Inflammatory macrophage (primary cell): ENCODE data around the gene ARHGAP5.

Experiments
- DNase-seq, 2 donors: peaks; one replicate each; pipeline ENCODE4 v3.0.0-alpha.2; 2020 to 2022
- total RNA-seq, 18 experiments: gene quantifications; one replicate each; lab custom pipeline; 2026; ENCODE audit warnings: mixed read lengths in 6 of 18, inconsistent platforms in 2 of 18; lab: John Stamatoyannopoulos, UW

The ARHGAP5 gene, protein sequence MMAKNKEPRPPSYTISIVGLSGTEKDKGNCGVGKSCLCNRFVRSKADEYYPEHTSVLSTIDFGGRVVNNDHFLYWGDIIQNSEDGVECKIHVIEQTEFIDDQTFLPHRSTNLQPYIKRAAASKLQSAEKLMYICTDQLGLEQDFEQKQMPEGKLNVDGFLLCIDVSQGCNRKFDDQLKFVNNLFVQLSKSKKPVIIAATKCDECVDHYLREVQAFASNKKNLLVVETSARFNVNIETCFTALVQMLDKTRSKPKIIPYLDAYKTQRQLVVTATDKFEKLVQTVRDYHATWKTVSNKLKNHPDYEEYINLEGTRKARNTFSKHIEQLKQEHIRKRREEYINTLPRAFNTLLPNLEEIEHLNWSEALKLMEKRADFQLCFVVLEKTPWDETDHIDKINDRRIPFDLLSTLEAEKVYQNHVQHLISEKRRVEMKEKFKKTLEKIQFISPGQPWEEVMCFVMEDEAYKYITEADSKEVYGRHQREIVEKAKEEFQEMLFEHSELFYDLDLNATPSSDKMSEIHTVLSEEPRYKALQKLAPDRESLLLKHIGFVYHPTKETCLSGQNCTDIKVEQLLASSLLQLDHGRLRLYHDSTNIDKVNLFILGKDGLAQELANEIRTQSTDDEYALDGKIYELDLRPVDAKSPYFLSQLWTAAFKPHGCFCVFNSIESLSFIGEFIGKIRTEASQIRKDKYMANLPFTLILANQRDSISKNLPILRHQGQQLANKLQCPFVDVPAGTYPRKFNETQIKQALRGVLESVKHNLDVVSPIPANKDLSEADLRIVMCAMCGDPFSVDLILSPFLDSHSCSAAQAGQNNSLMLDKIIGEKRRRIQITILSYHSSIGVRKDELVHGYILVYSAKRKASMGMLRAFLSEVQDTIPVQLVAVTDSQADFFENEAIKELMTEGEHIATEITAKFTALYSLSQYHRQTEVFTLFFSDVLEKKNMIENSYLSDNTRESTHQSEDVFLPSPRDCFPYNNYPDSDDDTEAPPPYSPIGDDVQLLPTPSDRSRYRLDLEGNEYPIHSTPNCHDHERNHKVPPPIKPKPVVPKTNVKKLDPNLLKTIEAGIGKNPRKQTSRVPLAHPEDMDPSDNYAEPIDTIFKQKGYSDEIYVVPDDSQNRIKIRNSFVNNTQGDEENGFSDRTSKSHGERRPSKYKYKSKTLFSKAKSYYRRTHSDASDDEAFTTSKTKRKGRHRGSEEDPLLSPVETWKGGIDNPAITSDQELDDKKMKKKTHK (N-terminal part only)
- 31.4 to 84.7 (median 48.3) reads per million in 18 experiments for total RNA-seq

GRCh38 chr14:32077081-32078022 is at the start of gene ARHGAP5:
Gene ARHGAP5, plus strand, starts transcription at chr14:32077304. Its CDS starts 13,366 bp downstream, at chr14:32090670.
- no peak for DNase-seq

- peak in 1 of 2 donors; percentile 3 for DNase-seq
These were observed 48.5 kb upstream of the ARHGAP5 start for GRCh38 chr14:32028599-32028998.

- no peak for DNase-seq
These were observed 43.6 kb upstream of the ARHGAP5 start for GRCh38 chr14:32033543-32033942.

DNA sequence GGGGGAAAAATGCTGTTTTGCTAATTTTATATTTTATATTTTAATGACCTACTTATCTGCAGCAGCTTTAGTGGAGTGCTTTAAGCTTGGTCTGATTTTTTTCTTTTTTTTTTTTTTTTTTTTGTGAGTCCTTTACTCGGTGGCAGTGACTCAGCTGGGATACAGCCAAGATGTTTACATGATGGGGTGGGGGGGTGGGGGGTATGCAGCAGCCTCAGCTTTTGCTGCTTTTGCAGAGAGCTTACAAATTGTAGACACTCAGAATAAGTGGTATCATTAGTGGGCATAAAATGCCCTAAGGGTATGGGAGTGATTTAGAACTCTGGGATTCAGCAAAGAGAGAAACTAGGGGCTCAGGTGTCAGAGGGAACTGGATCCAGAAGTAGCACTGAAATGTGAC is 38.2 kb upstream of the ARHGAP5 start:
- no peak for DNase-seq

DNA sequence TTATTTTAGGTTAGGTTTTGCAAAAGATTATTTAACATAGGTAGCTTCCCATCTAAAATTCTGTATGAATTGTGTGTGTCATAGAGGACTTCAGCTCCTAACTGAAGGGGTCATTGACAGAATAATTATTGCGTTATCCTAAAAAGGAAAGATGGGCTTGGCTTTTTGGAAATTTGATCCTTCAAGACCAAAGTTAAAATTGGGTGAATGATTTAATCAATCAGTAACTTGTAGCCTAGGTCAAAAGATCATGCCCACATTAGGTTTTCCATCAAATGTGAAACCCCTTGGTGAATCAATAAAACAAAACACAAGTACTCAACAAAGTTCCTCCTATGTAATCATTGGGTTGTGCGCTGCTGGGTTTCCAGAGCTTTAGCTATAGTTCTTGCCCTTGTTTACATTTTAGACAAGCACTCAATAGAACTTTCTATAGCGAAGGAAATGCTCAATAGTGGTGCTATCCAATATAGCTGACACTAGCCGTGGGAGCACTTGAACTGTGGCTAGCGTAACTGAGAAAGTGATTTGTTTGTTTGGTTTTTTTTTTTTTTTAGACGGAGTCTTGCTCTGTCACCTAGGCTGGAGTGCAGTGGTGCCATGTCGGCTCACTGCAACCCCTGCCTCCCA is 37.6 kb upstream of the ARHGAP5 start:
- DNase-seq, result no peak

GRCh38 chr14:32043624-32044023 is 33.5 kb upstream of the ARHGAP5 start:
- peak in 1 of 2 donors; percentile 4 for DNase-seq

DNA sequence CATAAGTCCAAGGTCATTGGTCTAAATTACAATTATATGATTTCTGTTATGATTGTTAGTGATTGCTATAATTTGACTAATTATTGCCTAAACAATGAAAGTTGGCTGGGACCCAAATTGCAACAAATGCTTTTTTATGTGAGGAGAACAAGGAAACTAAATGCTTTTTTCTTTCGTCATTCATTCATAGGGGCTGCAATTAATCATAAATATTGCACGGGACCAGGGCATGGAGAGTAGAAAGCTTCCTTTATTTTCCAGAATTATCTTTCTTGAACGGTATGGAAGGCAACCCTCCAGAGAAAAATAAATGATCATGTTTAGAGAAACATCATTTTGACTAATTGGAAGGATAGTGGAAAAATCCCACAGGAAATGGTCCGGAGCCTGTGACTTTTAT is 32.6 kb upstream of the ARHGAP5 start:
- no peak for DNase-seq

GRCh38 chr14:32047791-32048190 is 29.3 kb upstream of the ARHGAP5 start:
- peak in 1 of 2 donors; percentile 2 for DNase-seq

- DNase-seq, result peak in 1 of 2 donors; percentile 56
These were observed 27.6 kb upstream of the ARHGAP5 start for GRCh38 chr14:32049361-32050088.

GRCh38 chr14:32050878-32051277 is 26.2 kb upstream of the ARHGAP5 start:
- no peak for DNase-seq

DNA sequence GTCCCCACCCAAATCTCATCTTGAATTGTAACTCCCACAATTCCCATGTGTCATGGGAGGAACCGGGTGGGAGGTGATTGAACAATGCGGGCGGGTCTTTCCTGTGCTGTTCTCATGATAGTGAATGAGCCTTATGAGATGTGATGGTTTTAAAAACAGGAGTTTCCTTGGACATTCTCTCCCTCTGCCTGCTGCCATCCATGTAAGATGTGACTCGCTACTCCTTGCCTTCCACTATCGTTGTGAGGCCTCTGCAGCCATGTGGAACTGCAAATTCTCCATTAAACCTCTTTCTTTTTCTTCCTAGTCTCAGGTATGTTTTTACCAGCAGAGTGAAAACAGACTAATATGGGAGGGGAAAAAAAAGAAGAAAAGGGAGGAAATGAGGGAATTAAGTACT is 22.6 kb upstream of the ARHGAP5 start:
- DNase-seq, result no peak

- DNase-seq, result no peak
These were observed 21.9 kb upstream of the ARHGAP5 start for GRCh38 chr14:32055175-32055574.

- no peak for DNase-seq
These were observed 17.4 kb upstream of the ARHGAP5 start for GRCh38 chr14:32059702-32060101.

DNA sequence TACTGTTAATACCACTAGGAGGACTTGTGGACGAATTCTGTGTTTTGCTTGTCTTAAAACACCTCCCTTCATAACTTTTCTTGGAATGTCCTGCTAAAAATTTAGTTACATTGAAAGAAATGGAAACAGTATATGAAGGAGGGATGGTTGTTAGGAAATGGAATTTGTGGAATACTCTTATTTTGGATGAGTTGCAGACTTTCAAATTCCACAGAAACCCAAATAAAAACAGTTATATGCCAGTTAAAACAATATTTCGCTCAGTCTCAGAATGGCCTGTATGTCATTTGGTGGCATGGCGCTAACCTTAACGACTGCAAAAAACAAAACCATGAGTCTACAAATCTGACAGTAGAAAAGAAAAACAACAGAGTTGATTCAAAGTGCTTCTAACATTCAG is 12.2 kb upstream of the ARHGAP5 start:
- no peak for DNase-seq

- no peak for DNase-seq
These were observed 8.4 kb upstream of the ARHGAP5 start for GRCh38 chr14:32068708-32069107.

GRCh38 chr14:32070282-32070681 is 6.8 kb upstream of the ARHGAP5 start:
- no peak for DNase-seq

- DNase-seq, result no peak
These were observed 4.4 kb upstream of the ARHGAP5 start for GRCh38 chr14:32072676-32073075.

- DNase-seq, result peak; percentile 88 to 89
These were observed 3.4 kb upstream of the ARHGAP5 start for GRCh38 chr14:32073537-32074189.

GRCh38 chr14:32074887-32075572 is 2.1 kb upstream of the ARHGAP5 start:
- no peak for DNase-seq
